ENCODE measurements around the gene MAPK7.

DNA sequence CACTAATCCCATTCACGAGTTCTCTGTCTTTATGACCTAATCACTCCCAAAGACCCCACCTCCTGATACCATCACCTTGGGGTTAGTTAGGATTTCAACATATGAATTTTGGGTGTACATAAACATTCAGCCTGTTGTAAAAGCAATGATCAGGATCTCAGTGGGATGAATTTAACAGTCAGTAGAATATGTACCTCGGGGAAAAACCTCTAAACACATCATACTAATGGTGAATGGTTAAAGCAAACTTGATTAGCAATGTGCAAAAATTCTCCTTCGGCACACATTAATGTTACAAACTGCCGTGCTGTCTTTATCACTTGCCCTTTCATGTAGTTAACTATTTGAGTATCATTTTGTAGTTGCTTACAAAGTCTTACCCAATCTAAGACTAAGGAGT is 42.9 kb downstream of the MAPK7 start:
- TF ChIP-seq, protein P1, sequence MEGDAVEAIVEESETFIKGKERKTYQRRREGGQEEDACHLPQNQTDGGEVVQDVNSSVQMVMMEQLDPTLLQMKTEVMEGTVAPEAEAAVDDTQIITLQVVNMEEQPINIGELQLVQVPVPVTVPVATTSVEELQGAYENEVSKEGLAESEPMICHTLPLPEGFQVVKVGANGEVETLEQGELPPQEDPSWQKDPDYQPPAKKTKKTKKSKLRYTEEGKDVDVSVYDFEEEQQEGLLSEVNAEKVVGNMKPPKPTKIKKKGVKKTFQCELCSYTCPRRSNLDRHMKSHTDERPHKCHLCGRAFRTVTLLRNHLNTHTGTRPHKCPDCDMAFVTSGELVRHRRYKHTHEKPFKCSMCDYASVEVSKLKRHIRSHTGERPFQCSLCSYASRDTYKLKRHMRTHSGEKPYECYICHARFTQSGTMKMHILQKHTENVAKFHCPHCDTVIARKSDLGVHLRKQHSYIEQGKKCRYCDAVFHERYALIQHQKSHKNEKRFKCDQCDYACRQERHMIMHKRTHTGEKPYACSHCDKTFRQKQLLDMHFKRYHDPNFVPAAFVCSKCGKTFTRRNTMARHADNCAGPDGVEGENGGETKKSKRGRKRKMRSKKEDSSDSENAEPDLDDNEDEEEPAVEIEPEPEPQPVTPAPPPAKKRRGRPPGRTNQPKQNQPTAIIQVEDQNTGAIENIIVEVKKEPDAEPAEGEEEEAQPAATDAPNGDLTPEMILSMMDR (IDR thresholded peaks at IDR 0.05): no peak
- TF ChIP-seq ZFX (IDR thresholded peaks at IDR 0.05; ENCODE audit: borderline replicate concordance): no peak
